OCI-LY3 (cell line): Measurements from ENCODE around the gene PIEZO1.
"Not testable (repeated sequence)": the region's sequence is repeated elsewhere in the genome, so short reads cannot be mapped to it uniquely, and the experiment has no call there.

ENCODE experiments used
- H2AFZ ChIP-seq: fragments of 200-600, 300-600 bp; shearing (Covaris generic); 2 replicates; pipeline ENCODE4 v1.6.0; 2014; ENCODE audit warnings: antibody characterized with exemption, low read depth, low read length
- H3K27ac ChIP-seq: fragments of 200-600, 300-600 bp; sonication (generic); 2 replicates; pipeline ENCODE4 v1.5.1; 2014; ENCODE audit warnings: mild to moderate bottlenecking, low read length, moderate library complexity, mixed read lengths
- H3K27me3 ChIP-seq: fragments of 200-600, 300-600 bp; sonication (generic); 2 replicates; pipeline ENCODE4 v1.6.1; 2014; ENCODE audit warnings: low read depth, low read length, mixed read lengths
- H3K36me3 ChIP-seq: fragments of 200-600, 300-600 bp; sonication (generic); replicated peaks from 2 replicates; pipeline ENCODE3; 2014; ENCODE audit warnings: low read depth, low read length, mixed read lengths
- H3K4me1 ChIP-seq: fragments of 300-600, 200-600 bp; sonication (generic); 2 replicates; pipeline ENCODE4 v1.6.1; 2014; ENCODE audit warnings: low read length, mixed read lengths
- H3K4me2 ChIP-seq: fragments of 200-600, 300-600 bp; sonication (generic); 2 replicates; pipeline ENCODE4 v1.6.1; 2014; ENCODE audit warnings: low read length, mixed read lengths
- H3K4me3 ChIP-seq: fragments of 300-600, 200-600 bp; sonication (generic); 2 replicates; pipeline ENCODE4 v1.5.1; 2014; ENCODE audit warnings: antibody characterized with exemption, mild to moderate bottlenecking, low read length, moderate library complexity
- H3K79me2 ChIP-seq: fragments of 300-600, 200-600 bp; shearing (Covaris generic); 2 replicates; pipeline ENCODE4 v1.6.1; 2014; ENCODE audit warnings: mild to moderate bottlenecking, low read length, mixed read lengths
- H3K9ac ChIP-seq: fragments of 300-600, 200-600 bp; shearing (Covaris generic); 2 replicates; pipeline ENCODE4 v1.6.0; 2014; ENCODE audit warnings: mild to moderate bottlenecking, low read length, moderate library complexity
- H3K9me3 ChIP-seq: fragments of 200-600, 300-600 bp; shearing (Covaris generic); 2 replicates; pipeline ENCODE4 v1.6.1; 2014; ENCODE audit warnings: low read length, mixed read lengths; ENCODE audit not compliant: insufficient read depth
- H4K20me1 ChIP-seq: fragments of 200-600, 300-600 bp; sonication (generic); 2 replicates; pipeline ENCODE4 v1.6.1; 2016; ENCODE audit warnings: low read length, mixed read lengths; ENCODE audit not compliant: insufficient read depth
- EZH2phosphoT487 ChIP-seq: fragments of 200-600 bp; shearing (Covaris generic); IDR thresholded peaks from 2 replicates; pipeline ENCODE4 v1.6.1; 2018; ENCODE audit warnings: antibody characterized with exemption, mixed run types, low read depth
- TF ChIP-seq, protein P1 (sequence below): fragments of 200-600, 300-600 bp; sonication (generic); IDR thresholded peaks from 2 replicates; pipeline ENCODE4 v1.5.1; 2014; ENCODE audit warnings: antibody characterized with exemption, low read length, low read depth

PIEZO1 gene

DNA sequence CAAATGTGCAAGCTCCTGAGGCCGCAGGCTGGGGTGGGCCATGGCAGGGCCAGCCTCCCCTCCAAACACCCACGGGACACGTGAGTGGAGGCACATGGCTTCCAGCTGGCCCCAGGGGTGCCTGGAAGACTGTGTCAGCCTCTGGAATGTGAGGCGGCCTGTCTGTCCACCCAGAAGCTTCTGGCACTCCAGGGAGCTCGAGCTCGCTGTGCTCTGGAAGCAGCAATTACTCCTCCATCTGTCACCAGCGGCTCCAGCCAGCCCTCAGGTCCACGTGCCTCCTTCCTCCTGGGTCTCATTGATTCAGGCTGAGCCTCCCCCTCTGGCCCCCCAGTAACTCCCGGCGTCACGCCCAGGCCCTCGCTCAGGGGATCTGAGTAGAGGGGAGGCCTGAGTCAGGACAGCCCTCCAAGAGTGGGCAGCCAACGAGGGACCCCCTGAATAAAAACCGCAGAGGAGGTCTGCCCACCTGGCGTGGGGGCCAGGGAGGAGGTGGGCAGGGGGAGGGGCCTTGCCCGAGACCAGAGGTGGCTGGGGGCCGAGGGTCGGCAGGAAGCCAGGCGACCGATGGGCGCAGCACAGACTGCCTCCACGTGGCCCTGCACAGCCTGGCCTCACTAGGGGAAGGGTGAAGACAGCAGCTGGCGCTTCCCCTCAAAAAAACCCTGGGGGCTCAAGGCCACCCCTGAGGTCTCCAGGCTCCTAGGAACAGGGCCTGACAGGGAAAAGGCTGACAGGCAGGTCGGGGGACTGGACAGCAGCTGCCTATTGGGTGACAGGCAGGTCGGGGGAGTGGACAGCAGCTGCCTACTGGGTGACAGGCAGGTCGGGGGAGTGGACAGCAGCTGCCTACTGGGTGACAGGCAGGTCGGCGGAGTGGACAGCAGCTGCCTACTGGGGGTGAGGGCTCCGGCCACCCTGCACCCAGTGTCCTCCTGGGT is 11.9 kb downstream of the PIEZO1 start:
- Histone ChIP-seq H3K4me2 (no peak overlapping the region), H3K27me3 (no peaks in the 10 kb centered on the region), H3K4me1 (peaks cover 6% of the 10 kb centered on the region), H2AFZ (no peak overlapping the region), H3K9me3 (no peaks in the 10 kb centered on the region), H4K20me1 (0 out of 2 replicates have a peak, but pooled peaks cover 4% of the 10 kb centered on the region), H3K79me2 (peaks cover 5% of the 10 kb centered on the region; the same call in 1 of the 2 replicates), H3K9ac (no peak overlapping the region), H3K36me3 (no peaks in the 10 kb centered on the region), H3K27ac (no peak overlapping the region), H3K4me3 (no peak overlapping the region)
- no peak for TF ChIP-seq EZH2phosphoT487

DNA sequence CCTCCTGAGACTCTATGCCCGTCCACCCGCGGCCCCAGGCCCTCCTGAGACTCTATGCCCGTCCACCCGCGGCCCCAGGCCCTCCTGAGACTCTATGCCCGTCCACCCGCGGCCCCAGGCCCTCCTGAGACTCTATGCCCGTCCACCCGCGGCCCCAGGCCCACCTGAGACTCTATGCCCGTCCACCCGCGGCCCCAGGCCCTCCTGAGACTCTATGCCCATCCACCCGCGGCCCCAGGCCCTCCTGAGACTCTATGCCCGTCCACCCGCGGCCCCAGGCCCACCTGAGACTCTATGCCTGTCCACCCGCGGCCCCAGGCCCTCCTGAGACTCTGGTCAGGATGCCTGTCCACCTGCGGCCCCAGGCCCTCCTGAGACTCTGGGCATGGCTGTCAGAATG is 13.2 kb downstream of the PIEZO1 start:
- H4K20me1 ChIP-seq, H3K4me3 ChIP-seq, H3K4me2 ChIP-seq, H3K9ac ChIP-seq, H3K9me3 ChIP-seq, H3K79me2 ChIP-seq, H2AFZ ChIP-seq, H3K27me3 ChIP-seq, H3K36me3 ChIP-seq, H3K4me1 ChIP-seq, H3K27ac ChIP-seq: not testable (repeated sequence)

DNA sequence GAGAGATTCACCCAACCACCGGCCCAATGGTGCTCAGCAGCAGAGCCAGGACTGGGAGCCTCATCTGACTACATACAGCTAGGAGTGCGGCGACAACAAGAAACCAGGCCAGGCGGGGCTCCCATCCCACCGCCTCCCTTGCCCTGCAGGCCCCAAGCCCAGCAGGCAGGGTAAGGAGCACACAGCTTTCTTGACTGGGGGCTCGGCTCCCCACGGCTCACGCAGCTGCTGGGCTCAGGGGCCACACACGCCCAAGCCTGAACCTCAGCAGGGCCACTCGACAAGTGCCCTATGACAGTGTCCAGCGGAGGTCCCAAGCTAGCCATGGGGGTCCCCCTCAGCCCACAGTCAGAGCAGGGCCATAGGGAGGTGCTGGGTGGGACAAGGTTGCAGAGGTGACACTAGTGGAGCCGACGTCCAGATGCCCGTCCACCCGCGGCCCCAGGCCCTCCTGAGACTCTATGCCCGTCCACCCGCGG is 13.7 kb downstream of the PIEZO1 start:
- Histone ChIP-seq H3K79me2 (peaks cover 7% of the 10 kb centered on the region; the same call in 1 of the 2 replicates), H4K20me1 (0 out of 2 replicates have a peak, but pooled peaks cover 6% of the 10 kb centered on the region), H3K4me2 (no peak overlapping the region), H2AFZ (no peak overlapping the region), H3K4me1 (peaks cover 9% of the 10 kb centered on the region), H3K9me3 (no peaks in the 10 kb centered on the region), H3K27ac (no peak overlapping the region), H3K9ac (no peak overlapping the region), H3K27me3 (no peaks in the 10 kb centered on the region), H3K36me3 (no peaks in the 10 kb centered on the region), H3K4me3 (no peak overlapping the region)
- TF ChIP-seq, protein P1, sequence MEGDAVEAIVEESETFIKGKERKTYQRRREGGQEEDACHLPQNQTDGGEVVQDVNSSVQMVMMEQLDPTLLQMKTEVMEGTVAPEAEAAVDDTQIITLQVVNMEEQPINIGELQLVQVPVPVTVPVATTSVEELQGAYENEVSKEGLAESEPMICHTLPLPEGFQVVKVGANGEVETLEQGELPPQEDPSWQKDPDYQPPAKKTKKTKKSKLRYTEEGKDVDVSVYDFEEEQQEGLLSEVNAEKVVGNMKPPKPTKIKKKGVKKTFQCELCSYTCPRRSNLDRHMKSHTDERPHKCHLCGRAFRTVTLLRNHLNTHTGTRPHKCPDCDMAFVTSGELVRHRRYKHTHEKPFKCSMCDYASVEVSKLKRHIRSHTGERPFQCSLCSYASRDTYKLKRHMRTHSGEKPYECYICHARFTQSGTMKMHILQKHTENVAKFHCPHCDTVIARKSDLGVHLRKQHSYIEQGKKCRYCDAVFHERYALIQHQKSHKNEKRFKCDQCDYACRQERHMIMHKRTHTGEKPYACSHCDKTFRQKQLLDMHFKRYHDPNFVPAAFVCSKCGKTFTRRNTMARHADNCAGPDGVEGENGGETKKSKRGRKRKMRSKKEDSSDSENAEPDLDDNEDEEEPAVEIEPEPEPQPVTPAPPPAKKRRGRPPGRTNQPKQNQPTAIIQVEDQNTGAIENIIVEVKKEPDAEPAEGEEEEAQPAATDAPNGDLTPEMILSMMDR: no peak
- TF ChIP-seq EZH2phosphoT487: no peak

DNA sequence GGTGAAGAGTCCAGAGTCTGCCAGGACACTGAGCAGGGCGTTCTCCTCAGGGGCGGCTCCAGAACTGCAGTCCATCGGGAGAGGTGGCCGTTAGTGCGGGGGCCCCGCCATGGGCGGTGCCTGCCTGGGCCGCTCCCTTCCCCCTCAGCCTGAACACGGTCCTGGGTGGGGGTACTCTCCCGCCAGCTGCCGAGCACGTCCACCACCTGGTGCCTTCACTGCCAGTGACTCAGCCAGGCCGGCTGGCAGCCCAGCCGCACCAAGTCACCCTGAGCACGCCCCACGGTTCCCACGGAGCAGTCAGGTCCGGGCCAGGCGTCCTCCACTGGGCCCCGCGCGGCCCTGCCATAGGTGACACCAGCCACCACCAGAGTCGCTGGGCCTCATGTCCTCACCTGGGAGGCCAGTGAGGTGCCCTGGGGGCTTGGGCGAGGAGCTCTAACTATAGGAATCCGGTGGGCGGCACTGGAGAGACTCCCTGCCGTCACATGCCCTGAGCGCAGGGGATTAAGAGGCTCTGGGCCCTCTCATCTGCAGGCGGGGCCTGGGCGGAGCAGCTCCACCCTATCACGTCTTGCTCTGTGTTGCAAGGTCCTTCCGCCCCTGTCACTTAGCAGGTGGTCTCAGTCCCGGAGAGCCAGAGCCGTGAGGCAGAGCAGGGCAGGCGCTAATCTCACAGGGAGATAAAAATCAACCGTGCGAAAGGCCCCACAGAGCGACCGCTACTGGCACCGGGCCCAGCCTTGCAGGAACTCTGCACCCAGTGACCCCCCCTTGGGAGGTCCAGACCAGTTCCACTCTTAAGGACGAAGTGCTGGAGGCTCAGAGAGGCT is 14.3 kb downstream of the PIEZO1 start:
- no peak overlapping the region for H3K27ac ChIP-seq
- H3K79me2 ChIP-seq: peaks cover 7% of the 10 kb centered on the region; the same call in 1 of the 2 replicates
- H4K20me1 ChIP-seq: 0 out of 2 replicates have a peak, but pooled peaks cover 7% of the 10 kb centered on the region
- H3K9me3 ChIP-seq: no peaks in the 10 kb centered on the region
- H3K36me3 ChIP-seq: no peaks in the 10 kb centered on the region
- TF ChIP-seq, protein P1: no peak
- no peak for TF ChIP-seq EZH2phosphoT487
- H3K9ac ChIP-seq: no peak overlapping the region
- peaks cover 9% of the 10 kb centered on the region for H3K4me1 ChIP-seq
- H3K4me2 ChIP-seq: no peak overlapping the region
- H2AFZ ChIP-seq: no peak overlapping the region
- H3K27me3 ChIP-seq: no peaks in the 10 kb centered on the region
- H3K4me3 ChIP-seq: no peak overlapping the region
